ENCODE results near the gene SGPP2.
"Not testable (repeated sequence)": the region's sequence is repeated elsewhere in the genome, so short reads cannot be mapped to it uniquely, and the experiment has no call there.

SGPP2 gene

DNA sequence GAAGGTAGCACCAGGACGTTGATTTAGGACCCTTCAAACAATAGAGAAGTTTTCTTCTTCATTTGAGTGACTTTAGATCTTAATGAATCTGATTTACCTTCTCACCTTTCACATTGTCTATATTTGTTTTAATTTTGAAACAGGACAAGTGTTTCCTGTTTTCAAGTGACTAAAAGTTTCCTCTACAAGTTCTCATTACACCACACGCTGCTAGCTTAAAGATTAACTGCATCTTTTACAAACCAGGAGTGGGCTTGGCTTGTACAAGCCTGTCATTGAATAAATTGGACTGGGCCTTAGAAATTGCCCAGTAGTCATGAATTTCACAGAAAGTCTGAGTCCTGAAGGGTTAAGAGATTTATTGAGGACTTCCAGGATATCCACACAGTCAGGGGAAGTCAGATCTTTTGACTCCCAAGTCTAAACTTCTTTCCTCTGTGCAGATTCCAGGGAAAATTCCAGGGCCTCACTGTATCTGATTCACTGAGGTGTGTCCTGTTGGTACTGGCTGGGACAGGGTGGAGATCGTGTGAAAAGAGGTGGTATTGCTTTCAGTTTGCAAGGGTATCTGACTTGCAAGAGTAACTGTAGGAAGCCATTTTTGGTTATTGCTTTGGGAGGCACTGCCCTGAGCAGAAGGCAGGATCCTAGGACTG, 3.4 kb downstream of the SGPP2 start:
- DNase-seq: no peak

GRCh38 chr2:222430071-222430470, 5.7 kb downstream of the SGPP2 start:
- DNase-seq: no peak

GRCh38 chr2:222430681-222431080, 6.3 kb downstream of the SGPP2 start:
- DNase-seq: no peak

DNA sequence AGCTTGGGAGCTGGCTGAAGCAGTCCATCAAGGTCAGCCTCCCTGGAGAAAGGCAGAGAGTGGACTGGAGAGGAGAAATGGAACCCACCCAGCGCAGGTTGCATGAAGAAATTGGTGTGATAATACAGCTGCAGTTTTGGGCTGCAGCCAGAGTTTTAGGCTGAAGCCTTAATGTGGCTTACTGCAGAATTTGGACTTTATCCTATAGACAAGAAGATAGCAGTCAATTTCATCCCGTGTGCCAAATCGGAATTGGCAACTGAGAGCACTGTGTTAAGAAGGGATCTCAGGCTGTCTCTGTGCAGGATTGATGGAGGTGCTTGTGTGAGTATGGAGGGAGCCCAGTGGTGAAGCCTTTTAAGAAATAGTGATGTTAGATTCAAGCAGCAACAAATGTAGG, 7.5 kb downstream of the SGPP2 start:
- no peak for DNase-seq

- no peak for DNase-seq
These were observed 9.2 kb downstream of the SGPP2 start for GRCh38 chr2:222433332-222434173.

GRCh38 chr2:222434204-222434603, 9.9 kb downstream of the SGPP2 start:
- DNase-seq: no peak

DNA sequence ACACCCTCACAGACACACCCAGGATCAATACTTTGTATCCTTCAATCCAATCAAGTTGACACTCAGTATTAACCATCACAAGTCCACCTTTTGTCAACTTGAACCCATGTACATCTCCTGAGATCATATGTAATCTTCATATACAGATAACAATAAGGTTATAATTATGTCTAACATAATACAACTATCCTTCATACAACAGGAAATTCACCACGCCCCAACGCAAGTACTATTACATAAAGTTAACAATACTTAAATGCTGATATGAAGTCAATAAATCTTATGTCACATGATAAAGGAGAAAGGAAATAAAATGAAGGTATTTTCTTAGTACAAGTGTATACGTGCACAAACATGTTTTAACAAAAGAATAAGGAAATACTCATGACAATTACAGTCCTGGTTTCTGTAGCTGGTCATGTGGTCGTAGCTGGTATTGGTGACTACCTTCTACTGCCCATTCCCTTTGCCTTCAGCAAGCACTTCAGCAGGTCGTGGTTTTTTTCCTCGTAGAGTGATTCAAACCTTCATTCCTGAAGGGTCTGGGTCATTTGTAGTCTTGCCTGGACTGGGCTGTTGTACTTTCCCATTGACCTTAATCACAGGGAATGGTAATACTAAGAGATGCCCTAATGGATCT, 11.2 kb downstream of the SGPP2 start:
- DNase-seq: not testable (repeated sequence)

GRCh38 chr2:222436040-222436413, 11.7 kb downstream of the SGPP2 start:
- DNase-seq: no peak

DNA sequence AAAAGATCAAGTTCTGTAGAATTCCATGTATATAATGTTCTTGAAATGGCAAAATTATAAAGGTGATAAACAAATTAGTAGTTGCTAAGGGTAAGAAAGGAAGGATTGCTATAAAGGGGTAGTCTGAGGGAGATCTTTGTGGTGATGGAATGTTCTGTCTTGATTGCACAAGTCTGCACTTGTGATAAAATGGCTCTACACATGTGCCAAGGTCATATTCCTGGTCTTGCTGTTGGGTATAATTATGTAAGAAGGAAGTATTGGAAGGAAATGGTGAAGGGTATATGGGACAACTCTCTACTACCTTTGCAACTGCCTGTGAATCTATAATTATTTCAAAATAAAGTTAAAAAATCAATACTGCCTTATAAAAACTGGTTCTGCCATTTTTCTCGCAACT, 15.3 kb downstream of the SGPP2 start:
- DNase-seq: no peak

DNA sequence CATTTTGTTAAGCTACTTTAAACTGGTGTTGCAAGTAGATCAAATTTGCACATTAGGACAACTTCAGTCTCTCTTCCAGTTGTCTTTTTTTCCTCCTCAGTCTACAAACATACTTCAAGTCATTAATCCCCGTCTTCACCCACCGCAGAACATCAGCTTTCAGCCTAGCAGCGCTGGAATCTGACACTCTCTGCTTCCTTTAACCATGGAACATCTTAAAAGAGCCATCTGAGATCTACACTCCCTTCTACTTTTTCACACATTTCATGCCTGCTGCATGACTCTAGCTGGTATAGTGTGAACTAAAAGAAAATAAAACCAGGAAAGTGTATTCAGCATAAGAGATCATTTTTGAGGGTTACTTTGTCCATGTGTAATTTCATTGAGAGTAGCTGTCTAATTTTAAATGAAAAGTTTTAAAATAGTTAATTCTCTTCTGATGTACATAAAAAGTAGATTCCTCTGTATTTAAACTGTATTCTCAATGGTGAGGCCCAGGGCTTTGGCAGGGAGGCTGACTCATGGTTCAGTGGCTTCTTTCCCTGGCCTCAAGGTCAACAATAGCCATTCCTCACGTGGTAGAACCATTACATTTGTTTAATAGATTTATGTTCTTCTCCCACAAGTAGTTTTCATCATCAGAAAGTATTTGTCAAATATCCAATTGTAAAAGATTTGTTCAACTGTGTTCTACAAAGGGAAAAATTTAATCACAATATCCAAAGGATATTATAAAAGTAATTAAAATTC, 16.5 kb downstream of the SGPP2 start:
- DNase-seq: no peak

DNA sequence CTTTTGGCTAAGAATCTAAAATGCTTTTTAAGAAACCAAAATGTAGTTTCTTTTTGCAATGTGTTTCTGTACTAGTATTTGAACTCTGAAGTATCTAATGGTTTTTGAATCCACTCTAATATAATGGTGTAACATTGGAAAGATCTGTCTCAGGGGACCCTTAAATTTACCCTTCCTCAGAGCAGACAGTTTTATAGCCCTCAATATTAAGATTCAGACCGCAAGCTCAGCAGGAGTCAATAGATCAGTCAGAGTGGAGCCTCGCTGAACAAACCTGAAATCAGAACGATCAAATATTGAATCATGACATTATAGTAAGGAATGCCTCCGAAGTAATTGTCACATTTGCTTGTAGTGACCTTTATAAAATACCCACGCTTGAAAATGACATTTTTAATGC, 18.3 kb downstream of the SGPP2 start:
- peak in 1 of 2 experiments; percentile 26 for DNase-seq

GRCh38 chr2:222445227-222445626, 20.9 kb downstream of the SGPP2 start:
- no peak for DNase-seq

DNA sequence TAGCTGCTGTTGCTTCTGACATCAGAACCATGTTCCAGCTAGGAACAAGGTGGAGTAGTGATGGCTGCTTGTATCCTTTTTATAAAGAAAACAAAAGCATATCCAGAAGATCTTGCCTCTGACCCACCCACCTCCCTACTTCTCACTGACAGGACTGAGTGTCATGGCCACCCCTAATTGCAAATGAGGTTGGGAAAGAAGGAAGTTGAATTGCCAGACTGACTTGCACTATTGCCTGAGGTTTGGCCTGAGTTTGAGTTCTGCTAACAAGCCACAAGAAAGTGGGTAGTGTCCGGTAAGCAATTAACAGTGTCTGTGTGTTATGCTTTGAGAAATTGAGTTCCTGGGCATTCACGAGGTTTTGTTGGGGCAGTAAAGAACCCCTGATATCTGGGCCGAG, 22.8 kb downstream of the SGPP2 start:
- DNase-seq: no peak

- DNase-seq: no peak
These were observed 24.4 kb downstream of the SGPP2 start for GRCh38 chr2:222448748-222449181.

DNA sequence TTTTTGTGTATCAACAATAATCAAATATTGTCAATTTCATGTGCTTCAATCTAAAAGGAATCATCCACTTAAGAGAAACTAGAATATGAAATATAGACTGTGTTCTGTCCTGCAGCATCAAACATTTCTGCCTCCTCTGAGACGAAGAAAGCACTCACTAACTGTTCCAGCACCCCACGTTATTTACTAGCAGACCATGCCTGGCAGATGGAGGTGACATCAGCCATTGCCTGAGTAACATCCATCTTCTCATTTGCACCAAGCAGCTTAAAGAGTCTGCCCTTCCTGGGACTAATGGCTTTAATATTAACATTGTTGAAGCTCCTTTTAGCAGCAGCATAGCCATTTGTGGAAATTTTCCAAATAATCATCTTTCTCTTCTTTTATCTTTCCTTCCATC, 25.7 kb downstream of the SGPP2 start:
- DNase-seq: no peak

DNA sequence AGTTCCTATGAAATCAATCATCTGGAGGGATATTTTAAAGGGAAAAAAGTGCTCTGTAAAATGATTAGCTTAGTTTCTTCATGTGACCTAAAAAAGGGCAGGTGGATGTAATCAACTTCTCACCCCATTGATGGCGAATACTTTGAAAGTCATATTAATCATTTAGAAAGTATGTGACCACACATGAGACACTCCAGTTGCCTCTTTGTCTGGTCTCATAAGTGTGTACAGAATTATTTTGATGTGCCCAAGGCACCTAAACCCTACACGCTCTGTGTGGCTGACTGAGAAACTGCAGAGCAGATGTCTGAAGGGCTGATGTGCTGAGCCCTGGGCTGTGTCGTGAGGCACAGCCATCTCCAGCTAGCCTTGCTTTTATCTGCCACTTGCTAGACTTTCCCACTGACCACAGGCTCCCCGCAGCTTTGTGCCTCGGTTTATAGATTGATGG, 26.9 kb downstream of the SGPP2 start:
- no peak for DNase-seq

DNA sequence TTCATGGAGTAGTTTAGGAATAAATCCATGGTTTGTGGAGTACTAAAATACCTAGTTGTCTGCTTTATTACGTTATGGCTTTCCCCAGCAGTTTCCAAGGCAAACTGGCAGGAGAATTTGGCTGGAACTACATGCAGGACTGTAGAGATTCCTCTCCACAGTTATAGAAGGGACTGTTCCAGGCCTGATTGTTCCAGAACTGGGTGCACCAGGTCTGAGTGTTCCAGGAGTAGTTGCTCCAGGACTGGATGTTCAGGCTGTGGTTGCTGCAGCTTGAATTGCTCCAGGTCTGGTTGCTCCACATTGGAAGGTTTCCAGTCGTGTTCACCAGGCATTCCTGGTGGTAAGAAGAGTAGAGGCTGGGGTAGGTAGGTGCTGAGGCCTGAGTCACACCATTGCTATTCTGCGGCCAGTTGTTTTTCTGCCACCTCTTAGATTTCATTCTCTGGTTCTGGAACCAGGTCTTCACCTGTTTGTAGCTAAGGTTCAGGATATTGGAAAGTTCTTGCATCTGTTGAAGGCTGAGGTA, 28.1 kb downstream of the SGPP2 start:
- no peak for DNase-seq

- no peak for DNase-seq
These were observed 32.2 kb downstream of the SGPP2 start for GRCh38 chr2:222456479-222457077.

- DNase-seq: no peak
These were observed 35.6 kb downstream of the SGPP2 start for GRCh38 chr2:222459983-222460382.

- no peak for DNase-seq
These were observed 41.4 kb downstream of the SGPP2 start for GRCh38 chr2:222465746-222466145.

- no peak for DNase-seq
These were observed 44.0 kb downstream of the SGPP2 start for GRCh38 chr2:222468346-222468745.

GRCh38 chr2:222470802-222471468, 46.6 kb downstream of the SGPP2 start:
- DNase-seq: no peak
